ENCODE measurements around the gene TMEM161B.

TMEM161B gene

GRCh38 chr5:88288528-88289197 is 20.0 kb upstream of the TMEM161B start:
- Histone ChIP-seq H3K4ac (ENCODE audit: low read length) (no peak overlapping the region), H3K4me3 (ENCODE audit: low read length in 2 of 2) (no peak overlapping the region), H2BK15ac (ENCODE audit: low read length) (no peak overlapping the region), H2BK12ac (ENCODE audit: low read length) (no peak overlapping the region), H2BK5ac (ENCODE audit: low read length) (no peak overlapping the region), H3K14ac (ENCODE audit: low read length) (no peak overlapping the region), H2AFZ (ENCODE audit: low read length) (no peak overlapping the region), H3K9ac (ENCODE audit: low read depth, low read length, poor library complexity) (no peak overlapping the region), H3K4me1 (ENCODE audit: control insufficient read depth in 2 of 2, insufficient read depth in 1 of 2, low read depth in 1 of 2, low read length in 2 of 2) (peaks cover 0 to 2% of the 10 kb centered on the region in 2 donors), H4K8ac (ENCODE audit: low read depth, low read length) (no peak overlapping the region), H4K91ac (ENCODE audit: low read depth, low read length, poor library complexity) (no peak overlapping the region), H3K9me3 (replicated peaks in 1 of 2; ENCODE audit: control insufficient read depth in 2 of 2, insufficient read depth in 1 of 2, low read depth in 1 of 2, low read length in 2 of 2) (no peaks in the 10 kb centered on the region), H3K27me3 (ENCODE audit: control insufficient read depth in 3 of 3, insufficient read depth in 3 of 3, low read depth in 1 of 3, low read length in 3 of 3) (no peaks in the 10 kb centered on the region), H3K36me3 (replicated peaks in 1 of 2; ENCODE audit: control insufficient read depth in 2 of 2, insufficient read depth in 2 of 2, low read length in 2 of 2) (peaks cover 0 to 4% of the 10 kb centered on the region in 2 donors), H2BK120ac (ENCODE audit: low read depth, low read length) (no peak overlapping the region), H3K23ac (ENCODE audit: low read depth, low read length, poor library complexity) (no peak overlapping the region), H3K18ac (ENCODE audit: low read length) (no peak overlapping the region), H2AK5ac (ENCODE audit: low read depth, low read length) (no peak overlapping the region), H3K79me1 (ENCODE audit: low read depth, low read length) (no peaks in the 10 kb centered on the region), H3K4me2 (ENCODE audit: insufficient read depth, low read length, poor library complexity, severe bottlenecking) (no peak overlapping the region), H3K27ac (replicated peaks; ENCODE audit: low read length) (no peak overlapping the region)
- DNase-seq (ENCODE audit: low spot score): no peak
- WGBS, 2 donors (ENCODE audit: extremely low coverage in 2 of 2, insufficient read length in 2 of 2, insufficient replicate concordance in 1 of 2): no CpG with 5 or more reads among the region's 5 CpGs

DNA sequence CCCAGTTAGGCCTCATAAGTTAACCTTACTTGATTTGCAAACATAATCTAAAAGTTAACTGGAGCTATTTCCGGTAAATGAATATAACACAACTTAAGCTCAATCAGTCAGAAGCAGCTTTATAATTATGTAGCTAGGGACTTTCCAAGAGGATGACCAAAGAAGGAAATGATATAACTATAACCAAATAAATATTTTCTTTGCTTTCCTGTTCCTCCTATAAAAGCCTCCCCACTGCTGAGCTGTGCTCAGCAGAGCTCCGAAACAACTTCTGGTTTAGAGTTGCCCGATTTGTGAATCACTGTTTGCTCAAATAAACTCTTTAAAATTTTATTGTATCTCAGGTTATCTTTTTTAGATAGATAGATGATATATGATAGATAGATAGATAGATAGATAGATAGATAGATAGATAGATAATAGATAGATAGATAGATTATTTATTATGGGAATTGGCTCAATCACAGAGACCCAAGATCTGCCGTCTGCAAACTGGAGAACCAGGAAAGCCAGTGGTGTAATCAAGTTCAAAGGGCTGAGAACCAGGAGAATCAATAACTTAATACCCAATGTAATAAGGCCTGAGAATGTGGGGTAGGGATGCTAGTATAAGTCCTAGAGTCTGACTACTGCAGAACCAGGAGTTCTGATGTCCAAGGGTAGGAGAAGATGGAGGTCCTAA is 19.3 kb upstream of the TMEM161B start:
- Histone ChIP-seq H3K4me2 (ENCODE audit: insufficient read depth, low read length, poor library complexity, severe bottlenecking) (no peak overlapping the region), H3K4me1 (ENCODE audit: control insufficient read depth in 2 of 2, insufficient read depth in 1 of 2, low read depth in 1 of 2, low read length in 2 of 2) (peaks cover 0 to 2% of the 10 kb centered on the region in 2 donors), H3K9me3 (replicated peaks in 1 of 2; ENCODE audit: control insufficient read depth in 2 of 2, insufficient read depth in 1 of 2, low read depth in 1 of 2, low read length in 2 of 2) (no peaks in the 10 kb centered on the region), H3K27ac (replicated peaks; ENCODE audit: low read length) (no peak overlapping the region), H2AFZ (ENCODE audit: low read length) (no peak overlapping the region), H4K8ac (ENCODE audit: low read depth, low read length) (no peak overlapping the region), H3K23ac (ENCODE audit: low read depth, low read length, poor library complexity) (no peak overlapping the region), H3K4me3 (ENCODE audit: low read length in 2 of 2) (no peak overlapping the region), H2BK15ac (ENCODE audit: low read length) (no peak overlapping the region), H3K36me3 (replicated peaks in 1 of 2; ENCODE audit: control insufficient read depth in 2 of 2, insufficient read depth in 2 of 2, low read length in 2 of 2) (peaks cover 0 to 8% of the 10 kb centered on the region in 2 donors), H3K4ac (ENCODE audit: low read length) (no peak overlapping the region), H2AK5ac (ENCODE audit: low read depth, low read length) (no peak overlapping the region), H4K91ac (ENCODE audit: low read depth, low read length, poor library complexity) (no peak overlapping the region), H3K79me1 (ENCODE audit: low read depth, low read length) (no peaks in the 10 kb centered on the region), H2BK5ac (ENCODE audit: low read length) (no peak overlapping the region), H3K27me3 (ENCODE audit: control insufficient read depth in 3 of 3, insufficient read depth in 3 of 3, low read depth in 1 of 3, low read length in 3 of 3) (no peaks in the 10 kb centered on the region), H3K18ac (ENCODE audit: low read length) (no peak overlapping the region), H2BK120ac (ENCODE audit: low read depth, low read length) (no peak overlapping the region), H3K14ac (ENCODE audit: low read length) (no peak overlapping the region), H3K9ac (ENCODE audit: low read depth, low read length, poor library complexity) (no peak overlapping the region), H2BK12ac (ENCODE audit: low read length) (no peak overlapping the region)
- no CpG with 5 or more reads among the region's 4 CpGs for WGBS, 2 donors (ENCODE audit: extremely low coverage in 2 of 2, insufficient read length in 2 of 2, insufficient replicate concordance in 1 of 2)
- no peak for DNase-seq (ENCODE audit: low spot score)

- Histone ChIP-seq H4K8ac (ENCODE audit: low read depth, low read length) (no peak overlapping the region), H3K18ac (ENCODE audit: low read length) (no peak overlapping the region), H3K79me1 (ENCODE audit: low read depth, low read length) (no peaks in the 10 kb centered on the region), H3K27me3 (ENCODE audit: control insufficient read depth in 3 of 3, insufficient read depth in 3 of 3, low read depth in 1 of 3, low read length in 3 of 3) (no peaks in the 10 kb centered on the region), H2BK15ac (ENCODE audit: low read length) (no peak overlapping the region), H3K4ac (ENCODE audit: low read length) (no peak overlapping the region), H3K27ac (replicated peaks; ENCODE audit: low read length) (no peak overlapping the region), H2BK120ac (ENCODE audit: low read depth, low read length) (no peak overlapping the region), H2AFZ (ENCODE audit: low read length) (no peak overlapping the region), H3K4me1 (ENCODE audit: control insufficient read depth in 2 of 2, insufficient read depth in 1 of 2, low read depth in 1 of 2, low read length in 2 of 2) (peaks cover 0 to 2% of the 10 kb centered on the region in 2 donors), H3K23ac (ENCODE audit: low read depth, low read length, poor library complexity) (no peak overlapping the region), H3K36me3 (replicated peaks in 1 of 2; ENCODE audit: control insufficient read depth in 2 of 2, insufficient read depth in 2 of 2, low read length in 2 of 2) (peaks cover 2 to 15% of the 10 kb centered on the region in 2 donors), H2BK12ac (ENCODE audit: low read length) (no peak overlapping the region), H2BK5ac (ENCODE audit: low read length) (no peak overlapping the region), H3K14ac (ENCODE audit: low read length) (no peak overlapping the region), H3K4me2 (ENCODE audit: insufficient read depth, low read length, poor library complexity, severe bottlenecking) (no peak overlapping the region), H4K91ac (ENCODE audit: low read depth, low read length, poor library complexity) (no peak overlapping the region), H3K9me3 (replicated peaks in 1 of 2; ENCODE audit: control insufficient read depth in 2 of 2, insufficient read depth in 1 of 2, low read depth in 1 of 2, low read length in 2 of 2) (no peaks in the 10 kb centered on the region), H3K4me3 (ENCODE audit: low read length in 2 of 2) (no peak overlapping the region), H3K9ac (ENCODE audit: low read depth, low read length, poor library complexity) (no peak overlapping the region), H2AK5ac (ENCODE audit: low read depth, low read length) (no peak overlapping the region)
- WGBS, 2 donors (ENCODE audit: extremely low coverage in 2 of 2, insufficient read length in 2 of 2, insufficient replicate concordance in 1 of 2): no CpG with 5 or more reads among the region's 3 CpGs
- DNase-seq (ENCODE audit: low spot score): no peak
Observed at GRCh38 chr5:88287302-88287701, 18.7 kb upstream of the TMEM161B start.

GRCh38 chr5:88283690-88284089 is 15.0 kb upstream of the TMEM161B start:
- H2BK15ac ChIP-seq (ENCODE audit: low read length): no peak overlapping the region
- no peak overlapping the region for H3K27ac ChIP-seq (replicated peaks; ENCODE audit: low read length)
- H3K9me3 ChIP-seq (replicated peaks in 1 of 2; ENCODE audit: control insufficient read depth in 2 of 2, insufficient read depth in 1 of 2, low read depth in 1 of 2, low read length in 2 of 2): no peaks in the 10 kb centered on the region
- H2BK120ac ChIP-seq (ENCODE audit: low read depth, low read length): no peak overlapping the region
- no peak overlapping the region for H2BK12ac ChIP-seq (ENCODE audit: low read length)
- H3K4me2 ChIP-seq (ENCODE audit: insufficient read depth, low read length, poor library complexity, severe bottlenecking): no peak overlapping the region
- H2BK5ac ChIP-seq (ENCODE audit: low read length): no peak overlapping the region
- H2AFZ ChIP-seq (ENCODE audit: low read length): no peak overlapping the region
- DNase-seq (ENCODE audit: low spot score): no peak
- H3K27me3 ChIP-seq (ENCODE audit: control insufficient read depth in 3 of 3, insufficient read depth in 3 of 3, low read depth in 1 of 3, low read length in 3 of 3): no peaks in the 10 kb centered on the region
- H3K18ac ChIP-seq (ENCODE audit: low read length): no peak overlapping the region
- peaks cover 2 to 17% of the 10 kb centered on the region in 2 donors for H3K36me3 ChIP-seq (replicated peaks in 1 of 2; ENCODE audit: control insufficient read depth in 2 of 2, insufficient read depth in 2 of 2, low read length in 2 of 2)
- H2AK5ac ChIP-seq (ENCODE audit: low read depth, low read length): no peak overlapping the region
- peaks cover 0 to 2% of the 10 kb centered on the region in 2 donors for H3K4me1 ChIP-seq (ENCODE audit: control insufficient read depth in 2 of 2, insufficient read depth in 1 of 2, low read depth in 1 of 2, low read length in 2 of 2)
- H4K8ac ChIP-seq (ENCODE audit: low read depth, low read length): no peak overlapping the region
- H3K14ac ChIP-seq (ENCODE audit: low read length): no peak overlapping the region
- no peak overlapping the region for H3K4me3 ChIP-seq (ENCODE audit: low read length in 2 of 2)
- no peak overlapping the region for H4K91ac ChIP-seq (ENCODE audit: low read depth, low read length, poor library complexity)
- H3K23ac ChIP-seq (ENCODE audit: low read depth, low read length, poor library complexity): no peak overlapping the region
- H3K4ac ChIP-seq (ENCODE audit: low read length): no peak overlapping the region
- H3K9ac ChIP-seq (ENCODE audit: low read depth, low read length, poor library complexity): no peak overlapping the region
- no peaks in the 10 kb centered on the region for H3K79me1 ChIP-seq (ENCODE audit: low read depth, low read length)
